EL (cell line): Measurements from ENCODE around the gene TRIM51.
"Not testable (repeated sequence)": the region's sequence is repeated elsewhere in the genome, so short reads cannot be mapped to it uniquely, and the experiment has no call there.

Experiments used
- DNase-seq: peaks from one replicate; pipeline ENCODE4 v3.0.0-alpha.2; 2016

TRIM51 gene, protein sequence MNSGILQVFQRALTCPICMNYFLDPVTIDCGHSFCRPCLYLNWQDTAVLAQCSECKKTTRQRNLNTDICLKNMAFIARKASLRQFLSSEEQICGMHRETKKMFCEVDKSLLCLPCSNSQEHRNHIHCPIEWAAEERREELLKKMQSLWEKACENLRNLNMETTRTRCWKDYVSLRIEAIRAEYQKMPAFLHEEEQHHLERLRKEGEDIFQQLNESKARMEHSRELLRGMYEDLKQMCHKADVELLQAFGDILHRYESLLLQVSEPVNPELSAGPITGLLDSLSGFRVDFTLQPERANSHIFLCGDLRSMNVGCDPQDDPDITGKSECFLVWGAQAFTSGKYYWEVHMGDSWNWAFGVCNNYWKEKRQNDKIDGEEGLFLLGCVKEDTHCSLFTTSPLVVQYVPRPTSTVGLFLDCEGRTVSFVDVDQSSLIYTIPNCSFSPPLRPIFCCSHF

GRCh38 chr11:55882997-55883396 lies at the start of gene TRIM51:
Gene TRIM51 (plus strand): TSS chr11:55883297. CDS start chr11:55885429, 2,132 bp downstream.
- not testable (repeated sequence) for DNase-seq

DNA sequence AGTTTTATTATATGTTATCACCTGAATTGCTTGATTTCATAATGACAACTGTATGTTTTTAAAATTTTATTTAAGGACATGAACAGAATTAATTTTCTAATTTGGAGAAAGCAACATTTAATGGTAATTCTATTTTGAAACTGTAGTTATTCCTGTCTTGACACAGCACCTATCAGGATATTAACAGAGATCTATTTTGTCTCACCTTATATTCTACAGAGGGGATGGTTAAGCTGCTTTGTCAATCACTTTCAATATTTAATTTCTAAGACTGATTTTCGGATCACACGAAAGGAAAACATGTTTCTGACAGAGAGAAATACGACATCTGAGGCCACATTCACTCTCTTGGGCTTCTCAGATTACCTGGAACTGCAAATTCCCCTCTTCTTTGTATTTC lies 44.6 kb upstream of the TRIM51 start, which contains the start of gene OR5D16:
Gene OR5D16, plus strand, starts transcription at position 301 of the 400 bp plus-strand sequence. Its CDS starts 0 bp downstream, at position 301.
- no peak for DNase-seq

- DNase-seq = no peak
These were observed 35.6 kb upstream of the TRIM51 start for GRCh38 chr11:55847453-55847852.

- DNase-seq = no peak
These were observed 34.1 kb upstream of the TRIM51 start for GRCh38 chr11:55849037-55849436.

- DNase-seq = no peak
These were observed 31.0 kb upstream of the TRIM51 start for GRCh38 chr11:55852141-55852540.

DNA sequence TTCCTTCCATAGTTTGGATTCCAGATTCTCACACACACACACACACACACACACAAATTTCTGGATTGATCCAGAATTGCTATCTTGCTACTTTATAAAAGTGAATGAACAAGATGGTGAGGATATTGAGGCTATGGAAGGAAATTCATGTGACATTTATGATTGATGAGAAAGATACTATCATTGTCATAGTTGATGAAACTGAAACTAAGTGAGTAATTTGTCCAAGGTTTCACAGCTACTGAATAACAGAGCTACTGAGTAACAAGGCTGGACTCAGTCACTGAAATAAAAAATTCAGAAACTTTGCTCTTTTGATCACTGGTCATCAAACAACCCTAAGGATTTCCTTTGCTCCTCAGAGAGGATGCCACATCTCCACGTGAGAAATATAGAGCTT lies 28.4 kb upstream of the TRIM51 start:
- DNase-seq = no peak

GRCh38 chr11:55867354-55867753 lies 15.7 kb upstream of the TRIM51 start:
- DNase-seq = not testable (repeated sequence)

- DNase-seq = not testable (repeated sequence)
These were observed 10.4 kb upstream of the TRIM51 start for GRCh38 chr11:55872731-55873130.

DNA sequence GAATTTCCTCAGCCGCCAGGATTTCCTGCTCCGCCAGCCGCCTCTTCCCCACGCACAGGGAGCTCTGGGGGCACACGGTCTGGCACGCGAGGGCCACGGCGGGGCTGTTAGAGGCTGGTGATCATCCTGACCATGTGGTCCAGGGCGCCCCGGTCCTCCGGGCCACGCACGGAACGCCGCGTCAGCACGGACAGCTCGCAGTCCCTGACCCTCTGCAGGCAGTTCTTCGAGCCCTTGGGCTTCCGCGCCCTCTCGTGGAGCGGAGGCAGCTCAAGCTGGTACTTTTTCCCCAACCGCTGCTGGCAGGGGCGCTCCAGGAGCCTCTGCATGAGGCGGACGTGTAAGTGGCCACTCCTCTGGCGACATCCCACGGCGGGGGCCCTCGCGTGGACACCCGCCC lies 10.0 kb upstream of the TRIM51 start:
- not testable (repeated sequence) for DNase-seq

- not testable (repeated sequence) for DNase-seq
These were observed 1.9 kb downstream of the TRIM51 start for GRCh38 chr11:55884995-55885394.

DNA sequence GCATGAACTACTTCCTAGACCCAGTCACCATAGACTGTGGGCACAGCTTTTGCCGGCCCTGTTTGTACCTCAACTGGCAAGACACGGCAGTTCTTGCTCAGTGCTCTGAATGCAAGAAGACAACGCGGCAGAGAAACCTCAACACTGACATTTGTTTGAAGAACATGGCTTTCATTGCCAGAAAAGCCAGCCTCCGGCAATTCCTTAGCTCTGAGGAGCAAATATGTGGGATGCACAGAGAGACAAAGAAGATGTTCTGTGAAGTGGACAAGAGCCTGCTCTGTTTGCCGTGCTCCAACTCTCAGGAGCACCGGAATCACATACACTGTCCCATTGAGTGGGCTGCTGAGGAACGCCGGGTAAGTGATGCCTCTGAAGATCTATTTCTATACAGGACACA lies 2.4 kb downstream of the TRIM51 start:
- not testable (repeated sequence) for DNase-seq

GRCh38 chr11:55895216-55895615 lies 12.1 kb downstream of the TRIM51 start:
- no peak for DNase-seq

- DNase-seq = no peak
These were observed 19.2 kb downstream of the TRIM51 start for GRCh38 chr11:55902308-55902707.

DNA sequence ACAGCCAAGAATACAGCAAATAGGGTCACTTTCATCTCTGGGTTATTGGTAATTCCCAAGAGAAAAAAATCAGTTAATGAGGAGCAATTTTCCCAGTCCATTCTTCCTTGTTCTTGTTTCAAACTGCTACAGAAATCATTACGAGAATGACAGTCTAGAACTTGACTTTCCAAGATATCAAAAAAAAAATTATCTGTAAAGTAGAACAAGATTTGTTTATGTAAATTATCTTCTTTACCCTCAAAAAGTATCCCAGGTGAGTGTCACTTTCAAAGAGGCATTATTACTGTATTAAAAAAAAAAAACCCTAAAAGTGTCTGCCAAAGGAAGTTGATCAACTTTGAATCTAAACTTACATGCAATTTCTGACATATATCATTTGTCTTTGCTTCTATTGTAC lies 31.4 kb downstream of the TRIM51 start, which contains the start of gene OR5W2:
Gene OR5W2, minus strand, starts transcription at position 101 of the 400 bp plus-strand sequence. Its CDS starts 0 bp downstream, at position 101.
- DNase-seq = no peak

DNA sequence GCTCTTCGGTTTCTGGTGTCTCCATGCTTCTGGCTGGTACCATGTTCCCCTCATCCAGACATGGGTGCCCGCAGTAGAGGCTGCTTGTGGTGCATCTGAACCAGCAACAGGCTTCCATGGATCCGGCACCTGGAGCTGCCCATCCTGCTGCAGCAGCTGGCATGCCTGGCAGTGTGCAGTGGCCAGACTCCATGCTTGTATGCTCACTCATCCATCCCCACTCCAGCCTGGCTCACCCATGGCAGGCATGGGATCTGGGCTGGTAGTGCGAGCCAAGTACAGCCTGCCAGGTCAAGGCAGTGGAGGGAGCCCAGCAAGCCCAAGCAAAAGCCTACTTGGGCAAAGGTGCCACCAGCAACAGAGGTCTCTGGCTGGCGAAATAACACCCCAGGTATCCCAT lies 37.4 kb downstream of the TRIM51 start:
- no peak for DNase-seq

DNA sequence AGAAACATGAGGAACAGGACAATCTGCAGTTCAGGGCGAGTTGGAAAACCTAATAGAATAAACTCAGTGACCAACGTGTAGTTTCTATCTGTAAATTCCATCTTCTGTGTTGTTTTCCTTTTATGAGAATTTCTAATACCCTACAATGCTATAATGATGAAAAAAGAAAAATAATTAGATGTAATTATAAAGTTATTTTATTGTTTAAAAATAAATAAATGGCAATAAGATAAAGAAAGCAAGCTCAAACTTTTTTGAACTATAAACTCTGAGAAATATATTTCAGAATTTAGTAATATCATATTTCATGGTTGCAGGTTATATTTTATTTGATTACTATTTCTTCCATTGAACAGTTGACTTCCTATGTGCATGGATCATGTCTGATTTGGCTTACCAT lies 53.2 kb downstream of the TRIM51 start, which contains the start of gene OR5I1:
Gene OR5I1, minus strand, starts transcription at position 101 of the 400 bp plus-strand sequence. Its CDS starts 0 bp downstream, at position 101.
- no peak for DNase-seq
